ENCODE results near the gene ZNF507. TPM values are rescaled to one million over a fixed set of nuclear protein-coding genes. Genes with fewer than 3 reads are reported as not detected.

ZNF507 gene
- total and polyA plus RNA-seq, 9 of the 15 experiments (the other 6 are each of a cell fraction or from before 2014, with no cell fraction given): 2.9 to 25.0 (median 10.4) TPM

DNA sequence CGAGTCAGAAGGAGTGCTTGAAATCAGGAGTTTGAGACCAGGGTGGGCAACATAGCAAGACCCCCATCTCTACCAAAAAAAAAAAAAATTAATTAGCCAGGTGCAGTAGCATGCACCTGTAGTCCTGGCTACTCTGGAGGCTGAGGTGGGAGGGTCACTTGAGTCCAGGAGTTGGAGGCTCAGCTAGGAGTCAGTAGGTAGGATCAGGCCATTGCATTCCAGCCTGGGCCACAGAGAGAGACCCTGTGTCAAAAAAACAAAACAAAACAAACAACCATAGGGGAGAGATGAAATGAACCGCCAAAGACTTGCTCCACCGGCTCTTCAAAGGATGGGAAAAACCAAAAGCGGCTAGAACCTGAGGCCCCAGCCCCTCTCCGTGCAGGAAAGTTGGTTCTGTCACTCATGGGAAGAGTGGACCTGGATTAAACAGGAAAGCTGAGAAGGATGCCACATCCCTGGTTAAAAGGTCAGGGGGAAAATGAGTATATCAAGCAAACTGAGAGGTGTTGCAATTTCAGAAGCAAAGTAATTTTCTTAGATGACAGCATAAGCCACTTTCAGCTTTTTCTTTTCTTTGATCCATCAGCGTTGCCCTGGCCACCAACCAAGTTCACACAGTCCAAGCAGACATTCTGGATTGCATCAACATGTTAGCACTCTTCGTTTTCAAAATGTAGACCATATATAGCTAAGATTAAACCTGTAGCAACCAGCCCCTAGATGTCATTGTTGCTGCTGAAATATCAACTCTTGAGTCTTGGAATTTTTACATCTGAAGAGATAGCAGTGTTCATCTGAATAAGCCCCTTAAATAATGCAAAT is 8.9 kb upstream of the ZNF507 start (continued):
- TF ChIP-seq, protein P1, sequence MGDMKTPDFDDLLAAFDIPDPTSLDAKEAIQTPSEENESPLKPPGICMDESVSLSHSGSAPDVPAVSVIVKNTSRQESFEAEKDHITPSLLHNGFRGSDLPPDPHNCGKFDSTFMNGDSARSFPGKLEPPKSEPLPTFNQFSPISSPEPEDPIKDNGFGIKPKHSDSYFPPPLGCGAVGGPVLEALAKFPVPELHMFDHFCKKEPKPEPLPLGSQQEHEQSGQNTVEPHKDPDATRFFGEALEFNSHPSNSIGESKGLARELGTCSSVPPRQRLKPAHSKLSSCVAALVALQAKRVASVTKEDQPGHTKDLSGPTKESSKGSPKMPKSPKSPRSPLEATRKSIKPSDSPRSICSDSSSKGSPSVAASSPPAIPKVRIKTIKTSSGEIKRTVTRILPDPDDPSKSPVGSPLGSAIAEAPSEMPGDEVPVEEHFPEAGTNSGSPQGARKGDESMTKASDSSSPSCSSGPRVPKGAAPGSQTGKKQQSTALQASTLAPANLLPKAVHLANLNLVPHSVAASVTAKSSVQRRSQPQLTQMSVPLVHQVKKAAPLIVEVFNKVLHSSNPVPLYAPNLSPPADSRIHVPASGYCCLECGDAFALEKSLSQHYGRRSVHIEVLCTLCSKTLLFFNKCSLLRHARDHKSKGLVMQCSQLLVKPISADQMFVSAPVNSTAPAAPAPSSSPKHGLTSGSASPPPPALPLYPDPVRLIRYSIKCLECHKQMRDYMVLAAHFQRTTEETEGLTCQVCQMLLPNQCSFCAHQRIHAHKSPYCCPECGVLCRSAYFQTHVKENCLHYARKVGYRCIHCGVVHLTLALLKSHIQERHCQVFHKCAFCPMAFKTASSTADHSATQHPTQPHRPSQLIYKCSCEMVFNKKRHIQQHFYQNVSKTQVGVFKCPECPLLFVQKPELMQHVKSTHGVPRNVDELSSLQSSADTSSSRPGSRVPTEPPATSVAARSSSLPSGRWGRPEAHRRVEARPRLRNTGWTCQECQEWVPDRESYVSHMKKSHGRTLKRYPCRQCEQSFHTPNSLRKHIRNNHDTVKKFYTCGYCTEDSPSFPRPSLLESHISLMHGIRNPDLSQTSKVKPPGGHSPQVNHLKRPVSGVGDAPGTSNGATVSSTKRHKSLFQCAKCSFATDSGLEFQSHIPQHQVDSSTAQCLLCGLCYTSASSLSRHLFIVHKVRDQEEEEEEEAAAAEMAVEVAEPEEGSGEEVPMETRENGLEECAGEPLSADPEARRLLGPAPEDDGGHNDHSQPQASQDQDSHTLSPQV (IDR thresholded peaks at IDR 0.05): no peak
- TF ChIP-seq NCOA1 (IDR thresholded peaks at IDR 0.05; ENCODE audit: low read depth): no peak
- 0 out of 2 replicates have a peak, but pooled peaks have one; percentile 3 for TF ChIP-seq SMC3 (conservative IDR thresholded peaks at IDR 0.05; ENCODE audit: insufficient read depth, low read depth, low read length)
- TF ChIP-seq CEBPB (tag; IDR thresholded peaks at IDR 0.05): peak; percentile 37; the same call in 1 of the 2 replicates
- TF ChIP-seq ZNF77 (CRISPR knock-in tag; IDR thresholded peaks at IDR 0.05): no peak
- no peak for TF ChIP-seq FOXJ2 (tag; IDR thresholded peaks at IDR 0.05)
- TF ChIP-seq SIN3B (IDR thresholded peaks at IDR 0.05; ENCODE audit: low read depth): no peak
- peak; percentile 13; the same call in 1 of the 2 replicates for TF ChIP-seq RFX1 (IDR thresholded peaks at IDR 0.05)
- TF ChIP-seq, protein P2, sequence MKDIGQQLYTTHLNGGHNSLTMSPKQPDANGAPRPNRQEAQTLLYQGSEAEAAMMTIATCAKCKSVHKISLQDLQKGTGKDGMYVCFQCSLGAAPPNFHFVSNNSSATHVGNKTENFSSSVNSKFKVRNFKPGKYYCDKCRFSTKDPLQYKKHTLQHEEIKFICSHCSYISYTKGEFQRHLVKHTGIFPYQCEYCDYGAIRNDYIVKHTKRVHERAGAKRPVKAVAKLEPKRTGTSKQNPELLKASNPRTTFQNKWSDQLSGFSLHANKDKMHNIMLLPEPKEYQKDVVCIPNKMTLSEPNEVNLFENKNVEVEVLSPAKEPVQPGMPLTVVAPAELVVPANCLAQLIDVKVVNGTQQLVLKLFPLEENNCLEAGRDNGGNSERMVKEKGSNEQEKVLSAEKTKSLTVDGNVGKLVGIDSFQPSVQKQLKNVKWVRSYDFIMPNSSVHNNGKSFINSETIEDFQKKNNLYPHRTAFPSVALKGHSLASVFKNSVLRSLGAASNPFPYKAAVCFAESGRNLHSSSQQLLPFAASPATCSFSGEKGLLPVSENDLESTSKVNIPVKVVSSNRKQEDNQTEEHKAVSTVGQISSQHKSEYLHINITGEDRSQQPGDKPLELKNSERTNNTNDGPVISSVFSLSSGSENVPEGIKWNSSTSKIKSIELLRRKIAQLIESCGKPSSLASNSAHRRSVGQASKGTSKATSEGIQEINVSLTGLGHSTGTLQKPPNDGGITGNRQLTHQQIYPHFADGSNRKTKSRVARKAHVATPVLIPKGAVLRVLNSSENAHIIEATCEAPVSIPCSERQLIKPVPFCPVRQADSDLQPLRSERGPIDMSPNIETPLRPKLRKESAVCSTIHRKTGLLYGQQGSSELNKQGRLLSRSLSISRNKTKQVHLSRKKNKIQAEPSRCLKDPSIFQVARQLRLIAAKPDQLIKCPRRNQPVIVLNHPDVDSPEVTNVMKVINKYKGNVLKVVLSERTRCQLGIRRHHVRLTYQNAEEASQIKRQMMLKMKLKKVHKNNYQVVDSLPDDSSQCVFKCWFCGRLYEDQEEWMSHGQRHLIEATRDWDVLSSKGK (CRISPR knock-in tag; IDR thresholded peaks at IDR 0.05): no peak
- no peak for TF ChIP-seq CEBPG (CRISPR knock-in tag; IDR thresholded peaks at IDR 0.05)
- peak; percentile 16 to 34; a peak in 1 of 4 replicates for TF ChIP-seq CEBPG (tag; conservative IDR thresholded peaks at IDR 0.05 in 1 of 2, IDR thresholded peaks at IDR 0.05 in 1 of 2)
- no peak for TF ChIP-seq HMG20B (CRISPR knock-in tag; IDR thresholded peaks at IDR 0.05)
